ENCODE measurements around the gene ALDH4A1. TPM values are rescaled to one million over a fixed set of nuclear protein-coding genes. Genes with fewer than 3 reads are reported as not detected.
"Not testable (repeated sequence)": the region's sequence is repeated elsewhere in the genome, so short reads cannot be mapped to it uniquely, and the experiment has no call there.

ALDH4A1 gene
- total RNA-seq, 4 donors from 2014 or later: 16.5 to 25.8 (median 22.1) TPM

- 50 to 59% methylated on average over 8 of the region's 8 CpGs for WGBS, 2 donors
- DNase-seq (ENCODE audit: low spot score in 2 of 2): no peak
- TF ChIP-seq, protein P1, sequence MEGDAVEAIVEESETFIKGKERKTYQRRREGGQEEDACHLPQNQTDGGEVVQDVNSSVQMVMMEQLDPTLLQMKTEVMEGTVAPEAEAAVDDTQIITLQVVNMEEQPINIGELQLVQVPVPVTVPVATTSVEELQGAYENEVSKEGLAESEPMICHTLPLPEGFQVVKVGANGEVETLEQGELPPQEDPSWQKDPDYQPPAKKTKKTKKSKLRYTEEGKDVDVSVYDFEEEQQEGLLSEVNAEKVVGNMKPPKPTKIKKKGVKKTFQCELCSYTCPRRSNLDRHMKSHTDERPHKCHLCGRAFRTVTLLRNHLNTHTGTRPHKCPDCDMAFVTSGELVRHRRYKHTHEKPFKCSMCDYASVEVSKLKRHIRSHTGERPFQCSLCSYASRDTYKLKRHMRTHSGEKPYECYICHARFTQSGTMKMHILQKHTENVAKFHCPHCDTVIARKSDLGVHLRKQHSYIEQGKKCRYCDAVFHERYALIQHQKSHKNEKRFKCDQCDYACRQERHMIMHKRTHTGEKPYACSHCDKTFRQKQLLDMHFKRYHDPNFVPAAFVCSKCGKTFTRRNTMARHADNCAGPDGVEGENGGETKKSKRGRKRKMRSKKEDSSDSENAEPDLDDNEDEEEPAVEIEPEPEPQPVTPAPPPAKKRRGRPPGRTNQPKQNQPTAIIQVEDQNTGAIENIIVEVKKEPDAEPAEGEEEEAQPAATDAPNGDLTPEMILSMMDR (IDR thresholded peaks at IDR 0.05): no peak
- no peak for TF ChIP-seq POLR2A (IDR thresholded peaks at IDR 0.05)
- intact Hi-C loops (cut with DNase I; ENCODE audit: low total_unique reads): no loop called here
- no peak overlapping the region for H3K4me3 ChIP-seq (ENCODE audit: low read depth, poor library complexity, severe bottlenecking)
These were observed 27.8 kb downstream of the ALDH4A1 start for GRCh38 chr1:18874600-18874999.

GRCh38 chr1:18874036-18874435 is 28.3 kb downstream of the ALDH4A1 start:
- H3K4me3 ChIP-seq (ENCODE audit: low read depth, poor library complexity, severe bottlenecking): no peak overlapping the region
- DNase-seq (ENCODE audit: low spot score in 2 of 2): no peak
- 80 to 88% methylated on average over 6 of the region's 6 CpGs for WGBS, 2 donors
- TF ChIP-seq, protein P1 (IDR thresholded peaks at IDR 0.05): no peak
- TF ChIP-seq POLR2A (IDR thresholded peaks at IDR 0.05): no peak
- intact Hi-C loops (cut with DNase I; ENCODE audit: low total_unique reads): no loop called here

GRCh38 chr1:18872071-18872611 is 30.2 kb downstream of the ALDH4A1 start:
- intact Hi-C loops (cut with DNase I; ENCODE audit: low total_unique reads): no loop called here
- DNase-seq (ENCODE audit: low spot score in 2 of 2): no peak
- H3K4me3 ChIP-seq (ENCODE audit: low read depth, poor library complexity, severe bottlenecking): no peak overlapping the region
- 65 to 88% methylated on average over 4 to 8 of the region's 8 CpGs for WGBS, 2 donors
- TF ChIP-seq POLR2A (IDR thresholded peaks at IDR 0.05): no peak
- TF ChIP-seq, protein P1 (IDR thresholded peaks at IDR 0.05): no peak

DNA sequence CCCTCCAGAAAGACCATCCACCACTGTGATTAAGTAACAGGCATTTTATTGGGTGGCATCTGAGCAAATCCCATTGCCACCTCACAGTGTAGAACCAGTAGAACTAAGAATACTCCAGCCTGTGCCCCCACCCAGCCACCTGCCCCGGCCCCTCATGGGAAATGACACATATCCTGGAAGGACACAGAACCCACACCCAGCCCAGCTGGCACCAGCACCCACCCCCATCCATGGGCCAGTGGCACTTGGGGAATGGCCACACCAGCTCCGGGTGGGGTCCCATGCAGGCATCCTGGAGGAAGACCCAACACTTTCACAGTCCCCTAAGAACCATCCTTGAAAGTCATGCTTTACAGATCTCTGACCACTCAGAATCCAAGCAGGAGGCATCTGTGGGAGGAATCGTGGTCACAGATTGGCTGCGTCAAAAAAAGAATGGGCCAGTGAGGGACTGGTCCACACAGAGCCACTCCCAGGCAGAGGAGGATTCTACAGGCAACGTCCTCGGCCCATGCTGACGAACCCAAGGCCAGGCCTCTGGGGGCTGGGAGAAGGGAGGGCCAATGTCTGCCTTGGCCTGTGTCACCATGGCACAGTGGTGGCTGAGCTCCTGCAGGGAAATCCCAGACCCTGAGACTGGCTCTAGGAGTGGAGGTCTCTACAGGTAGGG is 30.8 kb downstream of the ALDH4A1 start:
- DNase-seq (ENCODE audit: low spot score in 2 of 2): no peak
- TF ChIP-seq, protein P1 (IDR thresholded peaks at IDR 0.05): no peak
- no peak for TF ChIP-seq POLR2A (IDR thresholded peaks at IDR 0.05)
- intact Hi-C loops (cut with DNase I; ENCODE audit: low total_unique reads): no loop called here
- 87 to 95% methylated on average over 7 of the region's 7 CpGs for WGBS, 2 donors
- H3K4me3 ChIP-seq (ENCODE audit: low read depth, poor library complexity, severe bottlenecking): no peak overlapping the region

DNA sequence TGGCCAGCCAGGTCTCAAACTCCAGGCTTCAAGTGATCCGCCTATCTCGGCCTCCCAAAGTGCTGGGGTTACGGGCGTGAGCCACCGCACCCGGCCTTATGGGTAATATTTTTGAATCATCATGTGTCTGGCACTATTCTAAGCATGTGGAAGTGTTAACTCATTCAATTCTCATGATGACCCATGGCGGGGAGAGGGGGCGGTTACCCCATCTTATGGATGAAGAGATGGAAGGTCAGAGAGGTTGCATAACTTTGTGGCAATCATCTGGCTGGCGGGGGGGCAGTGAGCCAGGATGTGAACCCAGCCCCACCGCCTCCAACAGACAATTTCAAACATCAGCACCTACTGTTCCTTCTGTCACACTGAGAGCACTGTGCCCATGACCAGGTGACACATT is 31.4 kb downstream of the ALDH4A1 start:
- intact Hi-C loops (cut with DNase I; ENCODE audit: low total_unique reads): no loop called here

GRCh38 chr1:18870595-18870865 is 31.8 kb downstream of the ALDH4A1 start:
- WGBS, 2 donors: 66% methylated on average over 3 of the region's 3 CpGs
- DNase-seq (ENCODE audit: low spot score in 2 of 2); intact Hi-C loops (cut with DNase I; ENCODE audit: low total_unique reads); H3K4me3 ChIP-seq (ENCODE audit: low read depth, poor library complexity, severe bottlenecking): not testable (repeated sequence)

More for the DNA sequence above, 31.4 kb downstream of the ALDH4A1 start:
- H3K4me3 ChIP-seq (ENCODE audit: low read depth, poor library complexity, severe bottlenecking): no peak overlapping the region
- DNase-seq (ENCODE audit: low spot score in 2 of 2): no peak
- TF ChIP-seq, protein P1 (IDR thresholded peaks at IDR 0.05): no peak
- TF ChIP-seq POLR2A (IDR thresholded peaks at IDR 0.05): no peak
- 89 to 92% methylated on average over 10 of the region's 10 CpGs for WGBS, 2 donors

All from lower leg skin (tissue), 4 donors.